Measurements from ENCODE around the gene PGF.
A peak's percentile ranks its signal among the peaks of the same experiment; 100 is the strongest.

The PGF gene

DNA sequence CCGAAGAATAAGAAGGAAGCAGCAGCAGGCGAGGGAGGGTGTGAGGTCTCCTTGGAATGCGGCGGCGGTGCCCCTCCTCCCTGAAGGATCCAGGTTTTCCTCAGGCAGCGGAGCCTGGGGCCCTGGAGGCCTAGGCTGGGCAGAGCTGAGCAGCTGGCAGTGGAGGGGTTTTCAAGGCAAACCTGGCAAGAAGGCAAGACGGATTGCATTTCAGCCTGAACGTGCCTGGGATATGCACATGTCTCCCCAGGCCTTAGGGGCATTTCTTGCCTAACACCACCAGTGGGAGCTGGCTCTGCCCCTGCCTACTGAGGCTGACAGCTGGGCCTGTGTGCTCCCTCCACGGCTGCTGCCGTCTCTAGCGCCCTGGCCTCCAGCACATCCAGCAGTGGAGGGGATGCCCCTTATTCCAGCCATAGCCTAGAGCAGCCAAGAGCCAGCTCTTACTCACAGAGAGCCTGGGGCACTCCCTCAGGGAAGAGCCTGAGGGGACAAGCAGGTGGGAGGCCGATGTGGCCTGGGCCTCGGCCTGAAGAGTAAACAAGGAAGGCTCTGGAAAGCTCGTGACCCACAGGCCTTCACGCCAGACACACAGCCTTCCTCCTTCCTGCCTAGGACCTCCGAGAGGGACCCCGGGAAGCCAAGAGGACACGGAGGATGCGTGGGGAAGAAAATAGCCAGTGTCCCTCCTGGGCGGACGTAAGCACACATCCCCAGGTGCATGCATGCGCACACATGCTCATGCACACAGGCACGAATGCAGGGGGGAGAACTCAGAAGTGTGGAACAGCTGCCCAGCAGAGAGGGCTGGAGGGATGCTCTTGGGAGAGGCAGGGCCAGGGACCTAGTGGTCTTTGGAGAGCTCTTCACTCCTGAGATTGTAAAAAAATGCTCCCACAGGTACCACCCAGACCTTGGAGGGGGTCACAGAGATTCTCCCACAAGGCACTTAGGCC lies 24.3 kb upstream of the PGF start:
- intact Hi-C loops (cut with DNase I): no loop called here
- DNase-seq: peak in 3 of 42 donors; percentile 10 to 37 (median 32)

- DNase-seq: no peak
- intact Hi-C loops (cut with DNase I): no loop called here
Measured at GRCh38 chr14:74979029-74979428, 23.6 kb upstream of the PGF start.

DNA sequence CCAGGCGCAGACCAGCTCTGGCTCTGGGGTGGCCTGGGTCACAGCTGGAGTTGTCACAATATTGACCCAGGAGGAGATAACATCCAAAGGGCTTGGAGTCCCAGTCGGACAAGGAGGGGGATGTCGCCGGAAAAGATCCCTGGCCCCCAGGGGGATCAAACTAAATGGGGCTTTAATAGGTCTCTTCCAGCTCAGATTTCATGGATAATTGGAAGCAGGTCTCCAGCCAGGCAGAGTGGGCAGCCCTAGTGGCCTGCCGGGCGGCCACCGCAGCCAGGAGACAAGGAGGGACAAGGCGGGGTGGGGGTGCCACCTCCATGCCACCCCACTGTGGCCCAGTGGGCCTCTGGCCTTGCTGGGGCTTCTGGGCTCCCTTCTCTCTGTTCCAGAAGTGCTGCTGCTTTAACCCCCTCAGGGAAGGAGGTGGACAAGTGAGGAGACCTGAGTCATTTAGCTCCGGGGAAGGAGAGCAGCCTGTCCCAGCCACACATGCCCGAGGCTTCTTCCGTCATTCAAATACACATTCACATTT lies 23.1 kb upstream of the PGF start:
- intact Hi-C loops (cut with DNase I): no loop called here
- peak in 2 of 42 donors; percentile 28 to 29 for DNase-seq

- DNase-seq: peak in 1 of 42 donors; percentile 6
- intact Hi-C loops (cut with DNase I): no loop called here
Measured at GRCh38 chr14:74977901-74978385, 22.5 kb upstream of the PGF start.

- intact Hi-C loops (cut with DNase I): no loop called here
- DNase-seq: peak in 2 of 42 donors; percentile 12 to 16
Measured at GRCh38 chr14:74977164-74977900, 21.9 kb upstream of the PGF start.

GRCh38 chr14:74976264-74977113 lies 21.1 kb upstream of the PGF start:
- peak in 1 of 42 donors; percentile 20 for DNase-seq
- intact Hi-C loops (cut with DNase I): no loop called here

GRCh38 chr14:74975059-74975810 lies 19.8 kb upstream of the PGF start:
- intact Hi-C loops (cut with DNase I): no loop called here

GRCh38 chr14:74974364-74975058 lies 19.1 kb upstream of the PGF start:
- intact Hi-C loops (cut with DNase I): no loop called here
- peak in 1 of 42 donors; percentile 10 for DNase-seq

More at GRCh38 chr14:74975059-74975810, 19.8 kb upstream of the PGF start:
- DNase-seq: peak in 1 of 42 donors; percentile 22

DNA sequence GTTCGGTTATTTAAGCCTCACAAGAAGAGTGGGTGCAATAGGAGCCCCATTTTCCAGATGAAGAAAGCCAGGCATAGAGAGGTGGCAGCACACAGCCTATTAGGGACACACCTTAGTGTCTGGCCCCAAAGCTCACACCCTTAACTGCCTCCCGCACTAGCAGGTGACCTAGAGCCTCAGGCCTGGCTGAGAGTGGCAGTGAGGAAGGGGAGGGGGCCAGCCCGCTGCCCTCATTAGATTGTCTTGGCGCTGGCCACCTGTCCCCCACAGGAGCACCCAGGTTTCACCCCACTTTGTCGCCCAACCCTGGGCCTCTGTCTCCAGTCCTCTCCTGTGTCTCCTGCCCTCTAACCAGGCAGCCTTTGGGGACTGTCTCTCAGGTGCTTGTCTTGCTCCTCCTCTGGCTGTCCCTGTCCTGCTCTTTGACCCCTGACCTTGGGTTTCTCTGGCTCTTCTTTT lies 18.5 kb upstream of the PGF start:
- DNase-seq: peak in 1 of 42 donors; percentile 15
- intact Hi-C loops (cut with DNase I): no loop called here

DNA sequence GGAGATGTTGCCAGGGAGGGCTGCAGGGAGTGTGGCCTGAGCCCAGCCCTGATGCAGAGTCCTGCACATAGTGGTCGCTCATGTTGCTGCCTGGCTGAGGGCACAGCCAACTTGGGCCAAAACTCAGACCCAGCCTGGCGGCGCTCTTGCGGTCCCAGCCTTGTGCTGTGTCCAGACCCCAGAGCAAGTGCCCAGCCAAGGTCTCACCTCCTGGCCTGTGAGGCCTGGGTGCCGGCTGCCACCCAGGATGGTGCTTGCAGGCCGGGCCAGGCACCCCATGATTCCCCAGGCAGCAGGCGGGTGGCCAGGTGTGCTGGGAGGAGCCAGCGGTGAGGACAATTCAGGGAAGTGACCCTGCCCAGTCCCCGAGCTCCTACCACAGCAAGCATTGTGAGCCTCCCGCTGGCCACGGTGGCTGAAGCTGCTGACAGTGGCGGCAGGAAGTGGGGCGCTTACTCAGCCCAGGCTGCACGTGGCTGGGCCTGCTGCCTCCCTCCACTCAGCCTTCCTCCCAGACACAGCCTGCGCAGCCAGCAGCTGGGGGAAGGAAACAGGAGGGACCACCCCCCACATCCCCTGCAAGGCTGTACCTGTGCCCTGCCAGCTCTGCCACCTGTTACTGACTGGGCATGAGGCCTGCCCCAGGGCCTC lies 17.7 kb upstream of the PGF start:
- intact Hi-C loops (cut with DNase I): no loop called here
- peak in 5 of 42 donors; percentile 12 to 42 (median 29) for DNase-seq

DNA sequence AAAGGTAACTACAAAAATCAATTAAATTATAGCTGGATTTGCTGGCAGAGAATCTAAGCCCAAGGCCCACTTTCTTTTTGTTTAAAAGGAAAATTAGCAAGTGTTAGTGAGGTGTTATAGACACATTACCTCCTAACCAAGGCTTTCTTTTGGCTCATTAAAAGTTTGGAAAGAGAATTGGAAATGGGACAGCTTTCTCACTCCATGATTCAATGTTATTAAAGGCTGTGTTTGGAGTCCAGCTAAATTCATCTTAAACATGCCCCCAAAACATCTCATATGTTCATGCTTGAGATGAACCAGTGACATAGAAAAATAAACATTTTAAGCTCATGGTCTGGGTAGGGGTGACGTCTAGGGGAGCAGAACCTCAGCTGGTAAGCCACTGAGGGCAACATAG lies 13.4 kb upstream of the PGF start:
- intact Hi-C loops (cut with DNase I): no loop called here

DNA sequence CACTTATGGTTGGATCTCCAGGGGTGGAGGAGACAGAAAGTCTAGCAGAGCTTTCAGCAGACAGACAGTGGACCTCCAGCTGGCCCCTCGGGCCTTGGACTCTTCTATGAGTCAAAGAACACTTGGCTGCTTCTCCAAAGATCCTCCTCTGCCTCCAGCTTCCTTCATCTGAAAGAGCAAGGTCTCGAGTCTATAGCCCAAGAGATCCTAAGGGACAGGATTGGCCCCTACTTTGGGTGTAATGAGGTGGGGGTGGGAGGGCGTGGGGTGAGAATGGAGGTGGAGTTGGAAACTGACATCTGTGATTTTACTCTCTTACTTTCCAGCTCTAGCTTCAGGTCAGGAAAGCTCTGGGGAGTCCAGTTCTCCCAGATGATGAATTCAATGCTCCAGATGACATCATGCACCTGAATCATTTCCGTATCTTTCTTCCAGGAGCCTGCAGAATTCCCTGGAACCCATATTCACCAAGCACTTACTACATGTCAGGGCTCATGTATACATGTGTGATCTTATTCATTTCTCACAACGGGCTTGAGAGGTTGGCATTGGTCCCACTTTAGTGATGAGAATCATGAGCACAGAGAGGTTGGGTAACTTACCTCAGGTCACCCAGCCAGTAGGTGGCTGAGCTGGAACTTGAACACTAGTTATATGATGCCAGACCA lies 10.2 kb upstream of the PGF start:
- intact Hi-C loops (cut with DNase I): no loop called here
- DNase-seq: no peak

More for the DNA sequence above, 13.4 kb upstream of the PGF start:
- DNase-seq: no peak

DNA sequence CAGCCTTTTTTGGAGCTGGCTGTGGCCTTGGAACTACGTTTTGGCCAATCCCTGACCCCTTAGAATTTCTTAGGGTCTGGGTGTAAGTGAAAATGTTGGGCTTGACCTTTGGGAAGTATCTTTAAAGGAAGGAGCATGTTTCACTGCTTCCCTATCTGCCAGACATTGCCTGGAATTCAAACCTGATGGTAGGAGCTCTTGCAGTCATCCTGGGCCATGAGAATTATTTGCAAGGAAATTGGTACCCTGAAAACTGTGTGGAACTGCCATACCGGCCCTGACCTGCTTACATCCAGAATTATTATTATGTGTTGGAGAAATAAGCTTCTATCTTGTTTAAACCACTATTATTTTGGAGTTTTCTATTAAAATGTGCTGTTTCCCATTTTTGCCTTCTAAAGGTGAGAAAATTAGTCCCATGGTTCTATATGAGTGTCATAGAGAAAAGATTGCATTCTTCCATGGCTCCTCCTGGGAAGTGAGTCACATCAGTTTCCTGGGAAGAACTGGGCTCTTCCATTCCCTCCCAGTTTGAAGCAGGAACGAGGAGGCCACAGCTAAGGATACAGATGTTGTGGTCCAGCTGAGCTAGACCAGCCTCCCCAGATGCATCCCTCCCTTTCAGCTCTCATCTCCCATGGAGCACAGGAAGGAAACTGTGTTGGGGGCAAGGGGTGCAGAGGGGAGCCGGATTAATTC lies 9.5 kb upstream of the PGF start:
- no peak for DNase-seq
- intact Hi-C loops (cut with DNase I): no loop called here

DNA sequence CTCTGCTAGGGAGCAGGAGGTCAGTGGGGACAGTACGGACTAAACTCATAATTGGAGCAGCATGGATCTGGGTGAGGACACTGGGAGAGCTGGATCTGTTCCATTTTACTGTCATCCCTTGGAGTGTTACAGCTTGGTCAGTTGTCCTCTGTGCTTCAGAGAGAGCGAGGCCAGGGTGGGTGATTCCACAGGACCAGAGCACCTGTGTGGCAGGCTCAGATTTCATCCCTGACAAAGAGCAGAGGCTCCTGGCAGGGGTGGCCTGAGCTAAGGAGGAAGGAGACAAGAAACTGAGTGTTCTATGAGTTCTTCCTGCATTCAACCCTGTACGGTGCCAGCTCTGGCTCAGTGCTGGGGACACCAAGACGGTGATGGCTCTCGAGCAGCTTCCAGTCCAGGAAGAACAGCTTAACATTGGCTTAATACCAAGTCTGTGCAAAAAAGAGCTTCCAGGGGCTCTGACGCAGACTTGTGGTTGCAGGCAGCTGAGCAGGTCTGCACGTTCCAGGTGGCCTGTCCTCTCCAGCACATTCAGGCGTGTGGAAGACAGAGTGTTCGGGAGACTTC lies 8.4 kb upstream of the PGF start:
- intact Hi-C loops (cut with DNase I): no loop called here
- DNase-seq: no peak

DNA sequence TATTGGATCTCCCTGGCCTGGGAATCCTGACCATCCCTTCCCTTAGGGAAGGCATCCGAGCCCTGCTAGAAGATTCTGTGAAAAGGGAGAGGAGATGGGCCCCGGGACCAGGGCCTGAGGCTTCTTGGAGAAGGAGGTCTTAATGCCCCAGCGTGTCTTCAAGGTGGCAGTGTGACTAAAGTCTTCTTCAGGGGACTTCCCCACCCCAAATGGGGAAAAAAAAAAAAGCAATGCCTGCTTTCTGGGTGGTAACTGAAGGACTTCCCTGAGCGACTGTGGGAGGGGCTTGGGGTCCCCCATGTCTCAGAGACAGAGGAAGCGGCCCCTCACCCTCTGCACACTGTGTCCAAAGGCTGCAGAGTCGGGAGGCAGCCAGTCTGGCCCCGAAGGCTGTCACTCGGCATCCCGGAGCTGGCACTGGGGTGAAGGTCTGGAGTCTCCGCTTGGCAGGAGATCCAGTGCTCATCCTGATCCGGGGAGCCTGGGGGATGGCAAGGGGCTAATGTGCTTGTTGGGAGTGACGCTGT lies 7.8 kb upstream of the PGF start:
- no peak for DNase-seq
- intact Hi-C loops (cut with DNase I): no loop called here

Data from head of caudate nucleus (tissue), 42 donors.